ENCODE data around the gene SLC30A3. TPM values are rescaled to one million over a fixed set of nuclear protein-coding genes. Genes with fewer than 3 reads are reported as not detected.

SLC30A3 gene
- total RNA-seq, 4 donors from 2014 or later, result not detected

- 25% methylated on average over 6 of the region's 6 CpGs for WGBS
- H3K4me1 ChIP-seq, result peaks cover 0 to 18% (median 2%) of the 10 kb centered on the region in 4 donors
- peaks cover 0 to 52% (median 0%) of the 10 kb centered on the region in 4 donors for H3K27me3 ChIP-seq
- DNase-seq (ENCODE audit: extremely low spot score), result no peak
- H3K36me3 ChIP-seq, result no peaks in the 10 kb centered on the region
- H3K4me3 ChIP-seq, result no peak overlapping the region
- intact Hi-C loops (cut with DNase I), result no loop called here
- no peak for TF ChIP-seq POLR2AphosphoS5 (IDR thresholded peaks at IDR 0.05)
- TF ChIP-seq CTCF (IDR thresholded peaks at IDR 0.05), result no peak
- TF ChIP-seq POLR2A (IDR thresholded peaks at IDR 0.05; ENCODE audit: low read depth), result no peak
- no peaks in the 10 kb centered on the region for H3K9me3 ChIP-seq
- H3K27ac ChIP-seq (replicated peaks in 1 of 4), result no peak overlapping the region
Measured at GRCh38 chr2:27291865-27292264, 29.0 kb upstream of the SLC30A3 start.

- H3K9me3 ChIP-seq, result no peaks in the 10 kb centered on the region
- TF ChIP-seq POLR2A (IDR thresholded peaks at IDR 0.05; ENCODE audit: low read depth) (no peak), EP300 (IDR thresholded peaks at IDR 0.05) (no peak), CTCF (IDR thresholded peaks at IDR 0.05) (no peak), POLR2AphosphoS5 (IDR thresholded peaks at IDR 0.05) (no peak)
- no peaks in the 10 kb centered on the region for H3K36me3 ChIP-seq
- WGBS, result 92% methylated on average over 5 of the region's 5 CpGs
- H3K27me3 ChIP-seq, result peaks cover 0 to 43% (median 0%) of the 10 kb centered on the region in 4 donors
- H3K4me1 ChIP-seq, result peaks cover 0 to 18% (median 2%) of the 10 kb centered on the region in 4 donors
- H3K27ac ChIP-seq (replicated peaks in 1 of 4), result no peak overlapping the region
- intact Hi-C loops (cut with DNase I), result no loop called here
- H3K4me3 ChIP-seq, result no peak overlapping the region
- no peak for DNase-seq (ENCODE audit: extremely low spot score)
Measured at GRCh38 chr2:27290549-27290948, 27.7 kb upstream of the SLC30A3 start.

GRCh38 chr2:27288610-27289009 is 25.8 kb upstream of the SLC30A3 start:
- Histone ChIP-seq H3K36me3 (no peaks in the 10 kb centered on the region), H3K27ac (replicated peaks in 1 of 4) (no peak overlapping the region), H3K27me3 (peaks cover 0 to 34% (median 0%) of the 10 kb centered on the region in 4 donors), H3K4me3 (no peak overlapping the region), H3K9me3 (no peaks in the 10 kb centered on the region), H3K4me1 (peaks cover 0 to 7% (median under 1%) of the 10 kb centered on the region in 4 donors)
- WGBS, result 51% methylated on average over 3 of the region's 3 CpGs
- no peak for DNase-seq (ENCODE audit: extremely low spot score)
- intact Hi-C loops (cut with DNase I), result loop anchor here (10.0 kb wide), 1 partner anchor 324 kb away; no protein-coding TSS in a partner anchor
- TF ChIP-seq EP300 (IDR thresholded peaks at IDR 0.05), result no peak

GRCh38 chr2:27285481-27285880 is 22.6 kb upstream of the SLC30A3 start:
- intact Hi-C loops (cut with DNase I), result loop anchor here (10.0 kb wide), 1 partner anchor 321 kb away; no protein-coding TSS in a partner anchor
- H3K27ac ChIP-seq (replicated peaks in 1 of 4), result no peak overlapping the region
- H3K4me3 ChIP-seq, result no peak overlapping the region
- no peak for DNase-seq (ENCODE audit: extremely low spot score)
- no peaks in the 10 kb centered on the region for H3K9me3 ChIP-seq
- 74% methylated on average over 6 of the region's 6 CpGs for WGBS
- H3K4me1 ChIP-seq, result peaks cover 0 to 15% (median 0%) of the 10 kb centered on the region in 4 donors
- peaks cover 0 to 31% (median 3%) of the 10 kb centered on the region in 4 donors for H3K27me3 ChIP-seq
- no peak for TF ChIP-seq EP300 (IDR thresholded peaks at IDR 0.05)
- TF ChIP-seq POLR2AphosphoS5 (IDR thresholded peaks at IDR 0.05), result no peak
- TF ChIP-seq POLR2A (IDR thresholded peaks at IDR 0.05; ENCODE audit: low read depth), result no peak
- TF ChIP-seq CTCF (IDR thresholded peaks at IDR 0.05), result no peak
- H3K36me3 ChIP-seq, result no peaks in the 10 kb centered on the region

GRCh38 chr2:27284996-27285395 is 22.1 kb upstream of the SLC30A3 start:
- H3K4me1 ChIP-seq, result peaks cover 0 to 19% (median 2%) of the 10 kb centered on the region in 4 donors
- TF ChIP-seq POLR2A (IDR thresholded peaks at IDR 0.05; ENCODE audit: low read depth) (no peak), CTCF (IDR thresholded peaks at IDR 0.05) (no peak), EP300 (IDR thresholded peaks at IDR 0.05) (no peak), POLR2AphosphoS5 (IDR thresholded peaks at IDR 0.05) (no peak)
- H3K9me3 ChIP-seq, result no peaks in the 10 kb centered on the region
- H3K27ac ChIP-seq (replicated peaks in 1 of 4), result no peak overlapping the region
- no peak overlapping the region for H3K4me3 ChIP-seq
- no peak for DNase-seq (ENCODE audit: extremely low spot score)
- H3K36me3 ChIP-seq, result no peaks in the 10 kb centered on the region
- intact Hi-C loops (cut with DNase I), result loop anchor here (10.0 kb wide), 1 partner anchor 320 kb away; no protein-coding TSS in a partner anchor
- H3K27me3 ChIP-seq, result peaks cover 0 to 29% (median 3%) of the 10 kb centered on the region in 4 donors
- 87% methylated on average over 1 of the region's 1 CpG for WGBS
